NCI-H128 (cell line): ENCODE measurements around the gene SLC1A2.

Experiments used
- DNase-seq: peaks from one replicate; lab custom pipeline; 2025; ENCODE audit not compliant: unreplicated experiment; lab: John Stamatoyannopoulos, UW

The SLC1A2 gene

DNA sequence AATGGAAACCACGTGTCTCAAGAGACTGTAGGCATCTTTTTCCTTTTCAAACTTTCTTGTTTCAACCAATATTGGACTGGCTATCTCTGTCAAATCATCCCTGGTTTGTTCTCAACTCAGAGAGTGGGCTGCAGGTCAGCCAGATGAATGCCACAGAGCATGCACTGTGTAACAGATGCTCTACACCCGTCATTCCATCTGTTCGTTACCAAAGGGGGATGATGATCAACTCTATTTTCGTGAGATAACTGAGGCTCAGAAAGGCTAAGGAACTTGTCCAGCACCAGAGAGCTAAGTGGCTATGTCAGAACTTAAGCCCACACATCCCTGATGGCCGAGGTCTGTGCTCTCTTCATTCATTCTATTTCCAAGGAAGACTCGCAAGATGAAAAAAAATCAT, 42.1 kb downstream of the SLC1A2 start:
- no peak for DNase-seq

GRCh38 chr11:35376613-35377012, 42.7 kb downstream of the SLC1A2 start:
- no peak for DNase-seq

DNA sequence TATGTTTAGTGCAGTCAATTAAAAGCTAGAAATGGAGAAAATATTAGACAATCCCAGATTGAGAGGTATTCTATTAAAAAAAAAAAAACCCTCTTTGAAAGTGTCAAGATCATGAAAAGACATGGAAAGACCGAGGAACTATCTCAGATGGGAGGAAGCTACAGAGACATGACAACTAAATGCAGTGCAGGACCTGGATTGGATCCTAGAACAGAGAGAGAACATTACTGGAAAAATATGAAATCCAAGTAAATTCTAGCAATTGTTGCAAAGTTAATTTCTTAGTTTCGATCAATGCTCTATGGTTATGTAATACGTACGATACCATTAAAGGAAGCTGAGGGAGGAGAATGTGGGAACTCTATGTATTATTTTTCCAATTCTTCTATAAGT, 43.2 kb downstream of the SLC1A2 start:
- no peak for DNase-seq

- DNase-seq, result no peak
These were observed 43.8 kb downstream of the SLC1A2 start for GRCh38 chr11:35375332-35376117.

DNA sequence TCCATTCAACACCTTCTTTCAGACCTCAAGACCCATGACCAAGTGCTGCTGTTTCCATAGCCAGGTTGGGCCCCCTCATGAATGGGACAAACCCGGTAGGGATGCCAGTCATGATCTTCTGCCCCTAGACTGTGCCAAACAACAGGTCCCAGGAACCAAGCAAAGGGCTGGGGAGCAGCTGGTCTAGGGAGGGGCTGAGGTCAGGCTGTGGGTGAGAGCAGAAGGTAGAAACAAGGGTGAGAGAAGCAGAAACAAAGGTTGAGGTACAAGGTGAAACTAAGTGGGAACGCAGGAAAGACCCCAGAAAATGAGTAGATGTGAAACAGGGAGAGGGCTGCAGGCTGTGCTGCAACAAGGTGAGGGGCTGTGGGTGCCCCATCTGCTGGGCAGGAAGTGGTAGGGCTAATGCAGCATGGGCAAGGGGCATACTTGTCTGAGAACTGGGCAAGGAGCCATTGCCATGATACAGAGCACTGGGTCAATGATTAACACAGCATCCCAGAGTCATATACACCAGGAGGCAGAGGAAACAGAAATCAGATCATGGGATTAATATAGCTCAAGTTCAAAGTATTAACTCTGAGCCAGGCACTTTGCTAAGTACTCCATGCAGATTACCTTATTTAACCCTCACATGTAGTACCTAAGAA, 45.9 kb downstream of the SLC1A2 start:
- DNase-seq, result no peak

DNA sequence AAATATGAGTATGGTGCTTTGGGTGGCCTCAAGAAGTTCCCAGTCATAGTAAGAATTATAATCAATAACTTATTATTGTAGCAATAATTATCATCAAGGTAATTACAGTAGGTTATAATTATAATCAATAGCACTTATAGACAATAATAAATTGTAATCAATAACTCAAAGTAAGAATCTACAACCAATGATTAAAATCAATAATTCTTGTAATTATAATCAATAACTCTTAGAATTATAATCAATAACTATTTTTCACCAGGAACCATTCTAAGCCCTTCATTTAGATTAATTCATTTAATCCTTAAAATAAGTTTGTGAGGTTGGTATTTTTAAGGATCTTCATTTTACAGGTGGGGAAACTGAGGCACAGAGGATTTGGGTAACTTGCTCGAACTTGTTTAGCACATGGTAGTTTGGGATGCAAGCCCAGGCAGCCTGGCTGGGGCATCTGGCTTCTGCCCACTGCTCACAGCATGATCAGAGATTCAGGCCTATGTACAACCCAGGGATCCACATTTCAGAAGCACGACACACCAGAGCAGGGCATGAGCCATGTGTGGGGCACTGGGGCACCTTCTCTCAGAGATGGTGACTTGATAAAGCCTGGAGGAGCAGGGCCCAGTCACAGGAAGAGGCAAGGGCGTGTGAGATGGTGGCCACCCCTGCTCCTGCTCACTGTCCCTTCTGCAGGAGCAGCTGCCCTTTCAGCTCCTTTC, 46.6 kb downstream of the SLC1A2 start:
- no peak for DNase-seq

DNA sequence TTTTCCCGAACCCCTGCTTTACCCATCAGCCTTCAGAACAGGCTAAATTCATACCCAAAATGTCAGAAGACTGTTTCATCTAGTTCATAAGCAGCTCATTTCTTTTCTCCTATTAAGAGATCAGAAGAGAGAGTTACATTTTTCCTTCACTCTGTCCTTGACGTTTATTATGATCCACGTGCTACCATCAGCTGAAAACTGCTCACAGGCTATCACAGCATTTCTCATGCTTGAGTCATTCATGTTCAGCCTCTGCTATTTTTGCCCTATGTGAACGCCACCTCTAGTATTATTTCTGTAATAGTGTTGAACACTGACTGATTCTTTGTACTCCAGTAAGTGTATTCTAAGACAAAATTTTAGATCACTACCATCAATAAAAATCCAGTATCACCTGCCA, 51.9 kb downstream of the SLC1A2 start:
- DNase-seq, result no peak

DNA sequence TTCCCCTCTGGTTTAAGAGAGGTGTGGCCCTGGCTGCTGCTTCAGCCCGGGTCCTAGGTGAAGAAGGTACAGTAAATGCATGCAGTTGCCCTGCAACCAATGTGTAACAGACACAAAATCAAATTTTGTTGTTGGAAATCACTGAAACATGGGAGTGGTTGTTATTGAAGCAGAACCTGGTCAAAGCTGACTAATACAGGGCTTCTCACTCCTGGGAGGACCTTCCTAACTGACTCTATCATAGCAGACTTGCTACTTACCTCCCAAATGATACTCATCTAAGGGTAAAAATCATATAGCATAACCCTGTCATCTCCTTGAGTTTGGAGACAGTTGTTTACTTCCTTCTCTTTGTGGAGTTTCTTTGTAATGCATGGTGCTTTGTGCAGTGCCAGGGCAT, 52.6 kb downstream of the SLC1A2 start:
- no peak for DNase-seq

DNA sequence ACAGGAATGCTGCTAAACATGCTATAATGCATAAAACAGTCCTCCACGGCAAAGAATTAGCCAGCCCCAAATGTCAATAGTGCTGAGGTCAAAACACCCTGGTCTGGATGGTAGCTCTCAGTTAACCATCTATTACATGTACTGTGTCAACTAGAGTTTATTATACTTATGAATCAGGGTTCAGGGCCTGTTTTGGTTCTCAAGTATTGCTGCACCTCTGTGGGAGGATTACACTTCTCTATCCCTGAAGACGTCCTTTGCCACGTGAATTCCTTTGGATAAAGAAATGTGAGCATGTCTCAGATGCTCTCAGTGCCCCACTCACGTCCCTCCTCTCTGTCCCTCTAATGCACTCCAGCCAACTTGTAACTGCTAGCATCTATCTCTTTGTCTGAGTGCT, 53.4 kb downstream of the SLC1A2 start:
- DNase-seq, result no peak

- no peak for DNase-seq
These were observed 54.0 kb downstream of the SLC1A2 start for GRCh38 chr11:35365395-35365794.

DNA sequence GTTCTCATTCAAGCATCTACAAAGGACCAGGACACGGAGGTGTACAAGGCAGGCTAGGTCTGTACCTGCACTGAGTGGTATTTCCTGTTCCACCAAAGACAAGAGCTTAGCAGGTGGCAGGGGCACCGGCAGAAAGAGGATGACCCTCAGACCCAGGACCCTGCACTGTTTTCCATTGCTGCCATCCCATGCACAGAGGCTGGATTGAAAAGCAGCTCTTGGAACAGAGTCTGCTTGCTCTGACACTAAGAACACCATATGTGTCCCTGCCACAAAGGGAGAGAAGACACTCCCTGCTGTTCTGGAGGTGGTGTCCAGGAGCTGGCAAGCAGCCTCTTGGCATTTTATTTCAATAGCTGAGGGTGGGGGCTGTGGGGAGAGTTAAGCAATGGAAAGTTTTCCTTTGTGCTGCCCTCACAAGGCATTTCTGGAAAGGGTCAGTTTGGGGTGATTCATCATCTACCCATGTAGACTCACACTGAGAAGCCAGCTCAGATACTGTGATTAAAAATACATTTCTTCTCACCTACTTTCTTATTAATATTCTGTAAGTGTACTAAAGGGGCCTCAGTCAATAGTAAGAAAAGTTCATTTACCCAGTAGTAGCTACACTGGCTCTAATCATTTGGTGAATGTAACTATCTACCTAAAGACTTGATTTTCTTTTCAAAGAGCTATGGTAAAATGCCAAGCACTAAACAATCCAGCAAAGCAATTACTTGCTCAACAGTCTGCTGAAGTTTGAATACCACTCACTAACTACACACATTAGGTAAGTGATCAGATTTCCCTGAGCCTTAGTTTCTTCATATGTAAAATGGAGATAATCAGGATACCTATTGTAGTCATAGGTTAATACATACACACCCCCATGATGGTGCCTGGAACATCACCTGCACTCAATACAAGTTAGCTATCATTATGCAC, 55.2 kb downstream of the SLC1A2 start:
- no peak for DNase-seq

GRCh38 chr11:35363246-35363801, 56.0 kb downstream of the SLC1A2 start:
- no peak for DNase-seq

DNA sequence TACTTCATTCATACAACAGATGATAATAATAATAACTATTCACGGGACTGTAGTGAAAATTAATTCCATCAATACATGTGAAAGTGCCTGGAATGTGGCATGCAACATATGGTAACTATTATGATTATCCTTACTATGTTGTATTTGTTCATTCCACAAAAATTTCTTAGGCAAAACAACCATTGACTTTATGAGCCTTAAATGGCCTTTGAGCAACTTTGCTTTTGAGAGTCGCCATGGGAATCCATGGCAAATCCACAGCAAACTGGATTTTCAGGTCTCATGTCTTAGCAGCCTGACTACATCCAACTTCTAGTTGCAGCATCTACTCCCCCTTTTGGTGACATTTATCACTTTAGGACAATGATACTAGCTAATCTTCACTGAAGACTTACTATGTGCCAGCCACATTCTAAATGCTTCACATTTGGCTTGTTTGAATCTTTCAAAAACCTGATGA, 56.8 kb downstream of the SLC1A2 start:
- DNase-seq, result no peak

DNA sequence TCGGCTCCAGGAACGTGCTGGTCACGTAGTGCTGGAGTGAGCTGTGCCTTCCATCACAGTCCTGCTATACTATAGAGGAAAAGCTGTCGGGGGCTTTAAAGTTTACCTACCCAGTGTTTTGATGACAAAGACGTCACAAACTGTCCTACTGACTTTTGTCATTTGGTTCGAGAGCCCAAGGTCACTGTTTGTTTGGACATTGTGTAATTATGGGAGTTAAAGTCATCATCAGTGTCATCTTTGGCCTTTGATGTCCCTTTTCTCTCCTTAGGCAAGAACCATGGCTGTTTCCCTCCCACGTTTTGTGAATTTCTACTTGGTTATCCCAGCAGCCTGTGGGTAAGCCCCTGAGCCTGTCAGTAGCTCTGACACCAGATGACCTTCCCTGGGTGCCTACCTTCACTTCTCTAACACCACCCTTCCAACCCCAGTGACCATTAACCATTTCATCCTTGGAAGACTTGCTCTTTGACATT, 59.3 kb downstream of the SLC1A2 start:
- DNase-seq, result no peak

DNA sequence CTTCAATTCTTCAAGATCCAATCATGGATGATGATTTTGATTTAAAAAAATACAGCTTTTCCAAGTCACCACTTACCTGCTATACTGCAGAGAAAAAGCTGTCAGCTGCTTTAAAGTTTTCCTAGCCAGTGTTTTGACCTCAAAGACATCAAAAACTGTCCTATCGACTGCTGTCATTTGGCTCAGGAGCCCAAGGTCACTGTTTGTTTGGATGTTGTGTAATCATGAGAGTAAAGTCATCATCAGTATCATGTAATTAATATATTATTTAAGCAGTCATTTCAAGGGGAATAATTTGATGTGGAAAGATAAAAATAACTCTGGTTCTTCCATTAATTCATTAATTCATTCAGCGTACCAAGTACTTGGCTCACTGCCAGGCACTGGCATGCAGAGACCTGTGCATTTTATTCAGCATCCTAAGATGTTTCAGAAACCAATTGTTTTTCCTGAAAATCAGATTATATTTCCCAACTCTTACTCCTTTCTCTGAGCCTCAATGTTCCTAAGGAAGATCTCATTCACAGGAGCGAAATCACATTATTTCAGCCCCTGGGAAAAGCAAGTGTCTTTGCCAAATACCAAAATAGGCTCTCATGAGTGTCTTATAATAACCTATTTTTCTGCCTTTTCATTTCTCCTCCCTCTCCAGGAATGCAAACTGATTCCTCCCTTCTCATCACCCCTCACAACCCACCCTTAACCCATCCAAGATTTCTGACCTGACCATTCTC, 59.9 kb downstream of the SLC1A2 start:
- no peak for DNase-seq

DNA sequence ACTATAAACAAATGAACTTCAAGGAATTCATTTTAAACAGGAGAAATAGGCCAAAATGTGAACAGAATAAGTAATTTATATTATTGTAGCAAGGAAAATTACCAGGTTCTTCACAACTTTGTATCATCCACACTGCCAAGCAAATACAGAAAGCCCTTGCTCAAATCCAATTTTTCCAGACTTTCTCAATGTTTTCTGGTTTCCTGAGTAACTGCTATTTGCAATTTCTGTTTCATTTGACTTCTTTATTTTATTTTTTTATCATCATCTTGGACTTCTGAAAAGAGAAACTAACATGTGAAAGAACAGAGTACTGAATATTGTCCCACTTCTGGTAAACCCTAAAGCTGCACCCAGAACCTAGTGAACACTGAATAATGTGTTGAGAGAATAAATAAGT, 61.0 kb downstream of the SLC1A2 start:
- DNase-seq, result no peak

GRCh38 chr11:35357923-35358322, 61.4 kb downstream of the SLC1A2 start:
- no peak for DNase-seq

DNA sequence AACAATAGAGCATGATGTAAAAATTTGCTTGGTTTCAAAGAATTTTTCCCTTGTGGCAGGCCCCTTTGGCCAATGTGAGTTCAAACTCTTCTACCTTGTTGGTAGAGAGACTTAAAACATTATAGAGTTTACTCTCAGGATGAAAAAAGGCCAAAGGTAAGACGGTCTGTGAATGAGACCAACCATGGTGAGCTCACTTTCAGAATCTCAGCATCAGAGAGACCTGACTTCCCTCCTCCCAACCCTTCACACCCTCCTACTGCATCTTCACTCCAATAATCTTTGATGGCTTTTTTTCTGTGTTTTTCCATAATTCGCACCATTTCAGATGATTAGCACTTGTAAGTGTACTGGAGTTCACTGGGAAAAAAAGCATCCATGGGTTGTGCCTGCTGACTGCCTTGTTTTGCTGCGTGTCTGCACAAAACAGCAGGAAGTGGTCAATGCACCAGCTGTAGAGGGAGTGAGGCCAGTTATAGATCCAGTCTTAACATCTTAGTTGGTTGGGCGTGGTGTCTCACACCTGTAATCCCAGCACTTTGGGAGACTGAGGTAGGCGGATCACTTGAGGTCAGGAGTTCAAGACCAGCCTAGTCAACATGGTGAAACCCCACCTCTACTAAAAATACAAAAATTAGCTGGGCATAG, 64.1 kb downstream of the SLC1A2 start:
- DNase-seq, result no peak

- DNase-seq, result no peak
These were observed 64.7 kb downstream of the SLC1A2 start for GRCh38 chr11:35354644-35355043.
